Tibial artery (tissue), 4 donors: ENCODE measurements around the gene OR6B2.

ENCODE experiments used
- DNase-seq, 2 donors: peaks; one replicate each; pipeline ENCODE4 v3.0.0-alpha.2; 2019
- H3K27ac ChIP-seq, 2 donors: fragments of 200-600 bp; sonication (generic) in 1 of 2; 1 replicate in 1 of 2; 2 replicates in 1 of 2; pipeline ENCODE4 v1.5.1; 2018 to 2019; ENCODE audit warnings: mild to moderate bottlenecking in 1 of 2
- H3K27me3 ChIP-seq, 2 donors: fragments of 200-600 bp; sonication (generic) in 1 of 2; one replicate each; pipeline versions ENCODE4 v1.5.1 to v1.6.0; 2016 to 2019
- H3K36me3 ChIP-seq, 3 donors: fragments of 200-600 bp; sonication (generic) in 2 of 3; one replicate each; pipeline ENCODE4 v1.5.1; 2016 to 2019; ENCODE audit warnings: mild to moderate bottlenecking in 2 of 3
- H3K4me1 ChIP-seq, 4 donors: fragments of 200-600 bp; sonication (generic) in 2 of 4; 1 replicate in 3 of 4; 2 replicates in 1 of 4; pipeline ENCODE4 v1.5.1; 2016 to 2019
- H3K4me3 ChIP-seq, 2 donors: fragments of 200-600 bp; sonication (generic) in 1 of 2; 1 replicate in 1 of 2; 2 replicates in 1 of 2; pipeline ENCODE4 v1.5.1; 2018 to 2019; ENCODE audit warnings: mild to moderate bottlenecking in 2 of 2
- H3K9me3 ChIP-seq, 3 donors: fragments of 200-600 bp; sonication (generic) in 1 of 3; one replicate each; pipeline ENCODE4 v1.5.1; 2016 to 2019
- intact Hi-C: fragments of 100-400 bp; cut with DNase I; formaldehyde crosslinking; loops from one replicate; pipeline ENCODE4 v1.15.0; 2023; ENCODE audit warnings: low total_unique reads
- TF ChIP-seq, protein P1 (sequence below), 2 experiments: fragments of 200-600 bp in 1 of 2; fragments of 450-650 bp in 1 of 2; IDR thresholded peaks; one replicate each; pipeline ENCODE4 v1.5.1; 2017 to 2019; ENCODE audit warnings: antibody characterized with exemption in 2 of 2, mild to moderate bottlenecking in 1 of 2, moderate library complexity in 1 of 2

The OR6B2 gene

DNA sequence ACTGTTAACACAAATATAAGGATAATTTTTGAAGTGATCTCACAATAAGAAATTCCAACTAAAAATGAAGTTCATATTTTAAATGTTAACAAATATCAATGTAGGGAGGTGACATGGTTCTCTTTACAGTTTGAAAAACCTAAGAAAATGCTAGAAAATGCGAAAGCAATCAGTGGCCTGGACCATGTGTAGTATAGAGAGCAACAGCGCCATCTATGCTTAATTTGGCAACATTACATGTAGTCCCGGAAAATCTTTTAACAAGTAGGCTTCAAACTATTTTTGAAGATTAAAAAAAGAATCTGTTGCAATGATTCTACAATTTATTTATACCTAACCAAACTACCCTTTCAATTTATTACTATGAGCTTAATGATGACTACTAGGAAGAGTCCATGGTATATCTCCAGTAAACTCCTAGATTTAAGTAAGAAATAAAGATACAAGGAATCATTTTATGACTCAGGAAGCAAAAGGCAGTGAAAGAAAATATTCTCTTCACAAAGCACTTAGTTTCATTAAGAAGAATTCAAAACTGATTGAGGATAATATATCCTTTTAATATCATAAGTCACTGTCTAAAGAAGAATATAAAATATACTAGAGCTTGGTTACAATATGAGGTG lies 38.4 kb downstream of the OR6B2 start:
- TF ChIP-seq, protein P1, sequence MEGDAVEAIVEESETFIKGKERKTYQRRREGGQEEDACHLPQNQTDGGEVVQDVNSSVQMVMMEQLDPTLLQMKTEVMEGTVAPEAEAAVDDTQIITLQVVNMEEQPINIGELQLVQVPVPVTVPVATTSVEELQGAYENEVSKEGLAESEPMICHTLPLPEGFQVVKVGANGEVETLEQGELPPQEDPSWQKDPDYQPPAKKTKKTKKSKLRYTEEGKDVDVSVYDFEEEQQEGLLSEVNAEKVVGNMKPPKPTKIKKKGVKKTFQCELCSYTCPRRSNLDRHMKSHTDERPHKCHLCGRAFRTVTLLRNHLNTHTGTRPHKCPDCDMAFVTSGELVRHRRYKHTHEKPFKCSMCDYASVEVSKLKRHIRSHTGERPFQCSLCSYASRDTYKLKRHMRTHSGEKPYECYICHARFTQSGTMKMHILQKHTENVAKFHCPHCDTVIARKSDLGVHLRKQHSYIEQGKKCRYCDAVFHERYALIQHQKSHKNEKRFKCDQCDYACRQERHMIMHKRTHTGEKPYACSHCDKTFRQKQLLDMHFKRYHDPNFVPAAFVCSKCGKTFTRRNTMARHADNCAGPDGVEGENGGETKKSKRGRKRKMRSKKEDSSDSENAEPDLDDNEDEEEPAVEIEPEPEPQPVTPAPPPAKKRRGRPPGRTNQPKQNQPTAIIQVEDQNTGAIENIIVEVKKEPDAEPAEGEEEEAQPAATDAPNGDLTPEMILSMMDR (IDR thresholded peaks at IDR 0.05): peak; percentile 77 to 83
- DNase-seq: no peak
- Histone ChIP-seq H3K9me3 (no peaks in the 10 kb centered on the region), H3K27me3 (no peaks in the 10 kb centered on the region), H3K4me1 (no peaks in the 10 kb centered on the region), H3K4me3 (no peak overlapping the region), H3K27ac (no peak overlapping the region), H3K36me3 (peaks cover 30 to 76% (median 50%) of the 10 kb centered on the region in 3 donors)
- intact Hi-C loops: loop anchor here (2.0 to 5.0 kb wide), 2 partner anchors 57 to 955 kb away; no protein-coding TSS in a partner anchor

DNA sequence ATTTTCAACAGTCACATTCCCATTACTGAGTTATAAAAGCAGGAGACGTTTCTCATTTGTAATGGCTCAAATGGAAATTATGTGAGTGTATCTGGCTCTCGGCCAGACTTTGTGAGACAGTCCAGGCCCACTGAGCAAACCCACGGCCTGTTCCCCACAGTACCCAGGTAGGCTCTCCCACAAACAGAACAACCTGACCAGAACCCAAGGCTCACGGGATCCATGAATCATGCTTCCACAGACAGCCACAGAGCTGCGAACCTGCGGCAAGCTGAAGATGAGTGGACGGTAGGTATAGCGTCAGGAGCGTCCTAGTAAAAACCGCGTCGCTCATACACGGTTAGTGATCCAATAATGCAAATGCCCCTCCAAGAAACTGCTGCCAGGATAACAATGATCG lies 39.3 kb downstream of the OR6B2 start:
- intact Hi-C loops: loop anchor here (2.0 to 5.0 kb wide), 2 partner anchors 56 to 954 kb away; no protein-coding TSS in a partner anchor
- no peak for DNase-seq
- Histone ChIP-seq H3K4me1 (no peaks in the 10 kb centered on the region), H3K4me3 (no peak overlapping the region), H3K36me3 (peaks cover 35 to 84% (median 56%) of the 10 kb centered on the region in 3 donors), H3K27me3 (no peaks in the 10 kb centered on the region), H3K9me3 (no peaks in the 10 kb centered on the region), H3K27ac (no peak overlapping the region)
- TF ChIP-seq, protein P1 (IDR thresholded peaks at IDR 0.05): no peak

DNA sequence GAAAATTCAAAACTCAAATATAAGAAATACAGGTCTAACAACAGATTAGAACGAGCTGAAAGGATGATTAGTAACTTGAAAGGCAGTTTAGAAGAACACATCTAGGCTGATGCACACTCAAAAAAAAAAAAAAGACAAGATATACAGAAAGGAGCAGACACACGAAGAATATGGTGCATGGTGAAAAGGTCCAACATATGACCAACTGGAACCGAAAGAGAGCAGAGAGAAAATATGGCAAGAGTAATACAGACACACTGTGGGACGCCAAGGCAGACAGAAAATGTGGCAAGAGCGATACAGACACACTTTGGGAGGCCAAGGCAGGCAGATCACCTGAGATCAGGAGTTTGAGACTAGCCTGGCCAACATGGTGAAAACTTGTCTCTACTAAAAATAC lies 44.9 kb downstream of the OR6B2 start:
- no peak for DNase-seq
- intact Hi-C loops: no loop called here
- H3K4me1 ChIP-seq: no peaks in the 10 kb centered on the region
- peaks cover 52 to 84% (median 74%) of the 10 kb centered on the region in 3 donors for H3K36me3 ChIP-seq
- no peak overlapping the region for H3K4me3 ChIP-seq
- TF ChIP-seq, protein P1 (IDR thresholded peaks at IDR 0.05): no peak
- H3K27ac ChIP-seq: no peak overlapping the region
- peaks cover 0 to 2% (median 0%) of the 10 kb centered on the region in 3 donors for H3K9me3 ChIP-seq
- H3K27me3 ChIP-seq: no peaks in the 10 kb centered on the region

DNA sequence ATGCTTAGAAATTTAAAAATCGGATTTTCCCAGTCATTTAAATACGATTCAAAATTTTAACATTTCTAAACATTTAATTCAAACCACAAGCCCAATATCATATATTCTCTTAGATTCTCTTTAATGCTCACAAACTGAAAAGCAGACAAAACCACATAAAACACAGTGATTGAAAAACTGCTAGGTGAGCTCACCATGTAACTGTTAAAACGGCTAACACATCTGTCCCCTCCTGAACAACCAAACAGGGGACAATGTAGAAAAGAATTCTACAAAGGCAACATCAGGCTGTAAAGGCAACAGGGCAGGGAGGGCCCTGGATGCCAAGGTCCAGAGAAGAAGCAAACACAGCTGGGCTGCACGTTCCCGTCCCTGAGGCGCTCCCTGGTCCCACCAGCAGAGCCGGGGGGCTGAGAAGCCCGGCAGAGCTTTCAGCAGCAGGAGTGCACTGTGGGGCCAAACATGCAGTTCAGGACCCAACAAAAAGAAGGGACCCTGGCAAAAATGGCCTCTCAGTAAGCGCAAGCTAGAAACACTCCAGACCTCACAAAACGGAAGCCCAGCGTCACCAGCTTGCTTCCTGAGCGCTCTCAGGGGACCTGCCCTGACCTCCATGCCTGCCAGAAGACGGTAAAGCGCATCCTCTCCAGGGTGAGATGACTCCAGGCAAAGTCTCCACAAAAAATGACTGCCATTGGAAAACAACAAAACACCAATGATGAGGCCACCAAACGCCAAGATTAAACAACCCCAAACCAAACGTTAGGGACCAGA lies 45.6 kb downstream of the OR6B2 start:
- no peak for DNase-seq
- peaks cover 46 to 84% (median 74%) of the 10 kb centered on the region in 3 donors for H3K36me3 ChIP-seq
- no peak overlapping the region for H3K27ac ChIP-seq
- TF ChIP-seq, protein P1 (IDR thresholded peaks at IDR 0.05): no peak
- intact Hi-C loops: no loop called here
- peaks cover 0 to 2% (median 0%) of the 10 kb centered on the region in 3 donors for H3K9me3 ChIP-seq
- H3K4me1 ChIP-seq: no peaks in the 10 kb centered on the region
- H3K4me3 ChIP-seq: no peak overlapping the region
- H3K27me3 ChIP-seq: no peaks in the 10 kb centered on the region

DNA sequence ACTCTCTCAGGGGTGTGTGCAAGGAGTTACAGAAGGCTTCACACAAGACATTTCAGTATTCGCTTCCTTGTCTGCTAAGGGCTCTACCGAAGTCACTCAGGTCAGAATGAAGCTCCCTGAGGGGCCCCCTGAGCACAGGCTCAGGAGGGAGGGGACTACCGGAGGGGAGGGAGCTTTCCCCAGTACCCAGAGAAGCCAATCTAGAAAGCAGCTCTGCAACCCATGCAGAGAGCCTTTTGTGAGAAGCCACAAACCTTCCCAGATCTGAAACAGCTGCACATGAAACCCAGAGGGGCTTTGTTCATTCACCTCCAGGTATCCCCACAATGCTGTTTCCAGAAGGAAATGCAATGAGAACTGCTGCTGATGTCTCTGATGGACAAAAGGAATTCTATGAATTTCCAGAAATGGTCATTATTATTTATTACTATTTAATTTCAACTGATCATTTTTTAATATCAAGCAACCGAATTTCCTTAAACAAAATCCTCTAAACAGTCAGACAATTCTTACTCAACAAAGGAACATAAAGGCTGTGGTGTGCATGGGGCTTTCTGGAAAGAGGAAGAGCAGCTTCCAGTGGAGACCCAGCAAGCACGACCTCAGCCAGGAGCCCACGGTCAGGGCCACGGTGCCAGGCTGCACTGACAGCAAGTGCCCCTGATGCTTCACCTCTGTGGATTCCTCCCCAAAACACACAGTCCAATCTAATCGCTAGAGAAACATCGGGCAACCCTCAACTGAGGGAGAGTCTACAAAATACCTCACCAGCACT lies 47.0 kb downstream of the OR6B2 start:
- peaks cover 0 to 2% (median 0%) of the 10 kb centered on the region in 3 donors for H3K9me3 ChIP-seq

More for the DNA sequence above, 47.0 kb downstream of the OR6B2 start:
- intact Hi-C loops: no loop called here
- no peaks in the 10 kb centered on the region for H3K27me3 ChIP-seq
- TF ChIP-seq, protein P1 (IDR thresholded peaks at IDR 0.05): no peak
- no peak for DNase-seq
- peaks cover 32 to 84% (median 65%) of the 10 kb centered on the region in 3 donors for H3K36me3 ChIP-seq
- H3K27ac ChIP-seq: no peak overlapping the region
- no peaks in the 10 kb centered on the region for H3K4me1 ChIP-seq
- H3K4me3 ChIP-seq: no peak overlapping the region
